SK-N-SH (cell line): ENCODE data around the gene ETS1.

Experiments
- EP300 ChIP-seq, 2 experiments: IDR thresholded peaks; 2 replicates each; pipeline versions ENCODE4 v1.4.0 to v1.6.1; 2012; ENCODE audit warnings: borderline replicate concordance in 1 of 2, low read depth in 1 of 2, low read length in 1 of 2
- GABPA ChIP-seq: IDR thresholded peaks from 2 replicates; pipeline ENCODE4 v1.4.0; 2012; ENCODE audit warnings: low read depth, mild to moderate bottlenecking
- GATA2 ChIP-seq: sonication (generic); formaldehyde crosslinking; IDR thresholded peaks from 2 replicates; pipeline ENCODE4 v1.5.0; 2020; ENCODE audit warnings: mild to moderate bottlenecking, missing genetic modification reagents
- JUND ChIP-seq: IDR thresholded peaks from 2 replicates; pipeline ENCODE4 v1.4.0; 2012
- NFIC ChIP-seq: IDR thresholded peaks from 2 replicates; pipeline ENCODE4 v1.4.0; 2012; ENCODE audit warnings: borderline replicate concordance
- POLR2AphosphoS5 ChIP-seq: IDR thresholded peaks from 2 replicates; pipeline ENCODE4 v1.6.1; 2012; ENCODE audit warnings: low read depth, low read length
- TCF12 ChIP-seq: IDR thresholded peaks from 2 replicates; pipeline ENCODE4 v1.4.0; 2012
- TF ChIP-seq, protein P1 (sequence below): fragments of 200-600 bp; sonication (generic); IDR thresholded peaks from 2 replicates; pipeline ENCODE4 v1.6.1; 2017; ENCODE audit warnings: antibody characterized with exemption, mild to moderate bottlenecking, moderate library complexity
- TF ChIP-seq, protein P2 (sequence below): IDR thresholded peaks from 2 replicates; pipeline ENCODE4; 2012

DNA sequence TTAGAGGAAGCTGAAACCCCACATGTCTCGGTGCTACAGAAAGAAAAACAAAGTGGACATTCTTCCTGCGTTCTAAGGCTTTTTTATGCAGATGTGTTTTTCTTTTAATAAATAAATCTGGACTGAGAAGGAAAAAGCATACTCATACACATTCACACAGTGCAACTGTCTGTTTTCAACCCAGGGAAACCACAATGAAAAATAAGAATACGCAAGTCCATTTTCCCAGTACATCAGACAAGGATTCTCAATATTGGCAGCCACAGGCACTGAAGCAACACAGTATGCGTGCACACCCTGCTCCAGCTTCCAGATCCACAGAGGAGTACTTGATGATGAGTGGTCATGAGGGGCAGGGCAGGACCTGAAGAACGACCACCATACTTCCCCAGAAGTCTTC, 86.9 kb downstream of the ETS1 start:
- TF ChIP-seq, protein P1, sequence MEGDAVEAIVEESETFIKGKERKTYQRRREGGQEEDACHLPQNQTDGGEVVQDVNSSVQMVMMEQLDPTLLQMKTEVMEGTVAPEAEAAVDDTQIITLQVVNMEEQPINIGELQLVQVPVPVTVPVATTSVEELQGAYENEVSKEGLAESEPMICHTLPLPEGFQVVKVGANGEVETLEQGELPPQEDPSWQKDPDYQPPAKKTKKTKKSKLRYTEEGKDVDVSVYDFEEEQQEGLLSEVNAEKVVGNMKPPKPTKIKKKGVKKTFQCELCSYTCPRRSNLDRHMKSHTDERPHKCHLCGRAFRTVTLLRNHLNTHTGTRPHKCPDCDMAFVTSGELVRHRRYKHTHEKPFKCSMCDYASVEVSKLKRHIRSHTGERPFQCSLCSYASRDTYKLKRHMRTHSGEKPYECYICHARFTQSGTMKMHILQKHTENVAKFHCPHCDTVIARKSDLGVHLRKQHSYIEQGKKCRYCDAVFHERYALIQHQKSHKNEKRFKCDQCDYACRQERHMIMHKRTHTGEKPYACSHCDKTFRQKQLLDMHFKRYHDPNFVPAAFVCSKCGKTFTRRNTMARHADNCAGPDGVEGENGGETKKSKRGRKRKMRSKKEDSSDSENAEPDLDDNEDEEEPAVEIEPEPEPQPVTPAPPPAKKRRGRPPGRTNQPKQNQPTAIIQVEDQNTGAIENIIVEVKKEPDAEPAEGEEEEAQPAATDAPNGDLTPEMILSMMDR = no peak
- TF ChIP-seq JUND (no peak), GABPA (no peak), POLR2AphosphoS5 (no peak), GATA2 (CRISPR knock-in tag) (no peak), EP300 (IDR thresholded peaks at IDR 0.05; ENCODE audit: borderline replicate concordance in 1 of 2, low read depth in 1 of 2, low read length in 1 of 2) (no peak), NFIC (no peak), TCF12 (no peak)
- TF ChIP-seq, protein P2, sequence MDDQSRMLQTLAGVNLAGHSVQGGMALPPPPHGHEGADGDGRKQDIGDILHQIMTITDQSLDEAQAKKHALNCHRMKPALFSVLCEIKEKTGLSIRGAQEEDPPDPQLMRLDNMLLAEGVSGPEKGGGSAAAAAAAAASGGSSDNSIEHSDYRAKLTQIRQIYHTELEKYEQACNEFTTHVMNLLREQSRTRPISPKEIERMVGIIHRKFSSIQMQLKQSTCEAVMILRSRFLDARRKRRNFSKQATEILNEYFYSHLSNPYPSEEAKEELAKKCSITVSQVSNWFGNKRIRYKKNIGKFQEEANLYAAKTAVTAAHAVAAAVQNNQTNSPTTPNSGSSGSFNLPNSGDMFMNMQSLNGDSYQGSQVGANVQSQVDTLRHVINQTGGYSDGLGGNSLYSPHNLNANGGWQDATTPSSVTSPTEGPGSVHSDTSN = no peak
